ENCODE measurements around the gene LDLRAP1.

DNA sequence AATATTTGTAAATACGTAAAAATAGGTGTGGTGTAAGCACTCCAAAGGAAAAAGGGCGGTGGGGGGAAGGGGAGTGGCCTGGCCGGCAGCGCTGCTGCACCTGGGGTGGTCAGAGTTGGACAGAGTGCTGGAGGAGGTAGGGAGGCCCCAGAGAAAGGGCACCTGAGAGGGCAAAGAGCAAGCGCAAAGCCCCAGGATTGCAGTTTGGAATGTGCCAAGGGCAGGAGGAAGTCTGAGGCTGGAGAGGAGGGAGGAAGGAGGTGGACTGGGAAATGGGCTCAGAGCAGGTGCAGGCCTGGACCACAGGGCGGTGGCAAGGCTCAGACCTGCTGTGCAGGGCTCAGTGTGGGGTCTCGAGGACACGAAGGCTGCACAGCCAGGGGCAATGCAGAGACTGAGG, 30.6 kb downstream of the LDLRAP1 start:
- TF ChIP-seq CTCF (IDR thresholded peaks at IDR 0.05), result no peak
- no peak for TF ChIP-seq POLR2A (IDR thresholded peaks at IDR 0.05)

Measured in vagina (tissue), 2 donors.